RCC 7860 (cell line): ENCODE measurements around the gene BCHE.

Experiments
- DNase-seq: peaks from one replicate; pipeline ENCODE4 v3.0.0-alpha.2; 2015; ENCODE audit warnings: low spot score
- FAIRE-seq: peaks from 2 replicates; lab custom pipeline; 2012; peaks lifted over from hg19 to GRCh38; lab: Jason Lieb, UNC

Gene BCHE

DNA sequence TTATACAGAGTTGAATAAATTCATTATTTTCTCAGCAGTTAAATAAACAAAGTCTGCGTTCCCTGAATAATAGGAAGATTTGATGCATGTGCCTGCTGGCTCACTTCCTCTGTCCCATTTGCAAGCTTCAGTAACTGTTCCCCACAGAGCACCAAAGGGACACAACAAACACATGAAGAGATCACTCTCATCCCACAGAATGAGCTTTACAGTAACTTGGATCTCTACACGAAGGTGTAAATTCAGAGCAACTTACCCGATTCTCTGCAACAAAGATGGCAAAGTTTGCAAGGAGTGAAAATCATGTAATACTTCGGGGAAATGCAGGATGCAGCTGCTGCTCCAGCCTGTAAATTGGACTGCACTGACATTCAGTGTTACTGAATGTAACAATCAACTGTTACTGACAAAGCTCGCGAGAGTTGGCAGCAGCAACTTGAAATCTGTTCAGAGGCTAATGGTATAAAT is at the start of gene BCHE:
Gene BCHE, minus strand, starts transcription at position 366 of the 468 bp plus-strand sequence. CDS start 6,390 bp downstream, outside the sequence.
- FAIRE-seq (no peak), DNase-seq (no peak)

GRCh38 chr3:165885558-165886270 is 48.5 kb upstream of the BCHE start:
- no peak for DNase-seq
- FAIRE-seq = no peak

DNA sequence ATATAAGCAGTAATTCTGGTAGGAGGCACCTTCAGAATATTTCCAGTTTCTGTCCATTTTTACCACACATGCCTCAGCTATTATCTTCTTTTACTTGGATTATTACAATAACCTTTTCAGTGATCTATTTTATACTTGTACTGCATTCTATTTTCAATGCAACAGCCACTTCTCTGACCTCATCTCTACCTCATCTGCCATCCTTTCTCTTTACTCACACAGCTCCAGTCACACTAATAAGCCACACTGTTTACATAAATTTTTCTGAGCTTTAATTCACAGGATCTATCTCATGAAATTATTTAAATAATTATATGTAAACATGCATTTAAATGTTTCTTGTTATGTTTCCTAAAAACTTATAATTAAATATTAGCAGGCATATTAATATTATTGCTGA is 47.3 kb upstream of the BCHE start:
- FAIRE-seq (no peak), DNase-seq (no peak)

DNA sequence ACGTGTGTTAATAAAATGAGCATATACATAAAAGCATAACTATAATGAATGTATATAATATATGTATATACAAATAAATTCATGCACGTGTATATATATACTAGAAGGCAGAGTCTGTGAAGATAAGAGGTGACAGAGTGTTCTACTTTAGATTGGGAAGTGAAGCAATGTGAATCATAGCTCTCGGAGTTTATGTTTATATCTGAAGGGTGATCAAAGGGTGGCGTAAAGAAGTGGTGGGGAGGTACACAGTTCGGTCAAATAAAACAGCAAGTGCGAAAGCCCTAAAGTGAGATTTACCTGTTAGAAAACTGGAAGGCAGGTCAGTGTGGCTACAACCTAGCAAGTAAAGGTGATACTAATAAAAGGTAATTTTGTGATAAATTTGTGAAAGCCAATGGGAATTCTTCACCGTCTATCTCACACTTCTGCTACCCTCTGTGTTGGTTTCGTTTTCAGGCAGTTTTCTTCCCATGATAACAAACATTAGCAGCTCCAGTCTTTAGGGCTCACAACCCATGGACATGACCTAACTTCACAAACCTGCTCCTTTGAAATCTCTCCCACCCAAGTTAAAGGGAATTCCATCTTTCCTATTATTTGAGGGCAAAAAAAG is 46.7 kb upstream of the BCHE start:
- FAIRE-seq (no peak), DNase-seq (no peak)

DNA sequence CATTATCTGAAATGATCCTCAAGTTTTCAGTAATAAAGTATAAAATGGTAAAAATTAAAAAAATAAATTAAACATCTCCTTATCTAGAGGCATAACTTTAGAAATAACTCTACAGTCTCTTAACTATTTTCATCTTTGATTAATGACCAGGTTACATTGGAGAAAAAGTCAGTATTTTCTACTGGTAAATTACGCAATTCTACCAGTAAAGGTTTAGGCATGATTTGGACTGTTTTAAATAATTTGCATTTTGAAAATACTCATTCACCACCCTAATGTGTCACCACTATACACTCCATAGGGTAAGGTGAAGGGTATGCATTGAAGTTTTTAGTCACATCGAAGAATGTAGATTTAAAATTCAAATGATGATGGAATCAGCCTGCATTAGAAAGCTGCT is 45.9 kb upstream of the BCHE start:
- FAIRE-seq = no peak
- DNase-seq = no peak

DNA sequence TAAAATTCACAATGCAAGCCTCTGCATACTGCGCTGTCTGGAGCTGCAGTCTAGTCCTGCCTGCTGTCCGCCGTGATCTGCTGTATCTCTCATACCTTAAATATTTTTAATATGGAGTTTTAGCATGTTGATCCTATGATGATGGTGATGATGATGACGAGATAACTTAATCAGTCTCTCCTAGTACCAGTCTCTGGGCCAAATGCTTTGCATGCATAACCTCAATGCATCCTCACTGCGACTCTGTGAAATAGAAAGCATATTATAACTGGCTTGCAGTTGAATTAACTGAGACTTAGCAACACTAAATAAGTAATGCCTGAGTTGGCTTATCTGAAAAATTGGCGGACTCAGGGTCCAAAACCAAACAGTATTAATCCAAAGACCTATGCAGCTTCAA is 38.4 kb upstream of the BCHE start:
- DNase-seq (no peak), FAIRE-seq (no peak)

DNA sequence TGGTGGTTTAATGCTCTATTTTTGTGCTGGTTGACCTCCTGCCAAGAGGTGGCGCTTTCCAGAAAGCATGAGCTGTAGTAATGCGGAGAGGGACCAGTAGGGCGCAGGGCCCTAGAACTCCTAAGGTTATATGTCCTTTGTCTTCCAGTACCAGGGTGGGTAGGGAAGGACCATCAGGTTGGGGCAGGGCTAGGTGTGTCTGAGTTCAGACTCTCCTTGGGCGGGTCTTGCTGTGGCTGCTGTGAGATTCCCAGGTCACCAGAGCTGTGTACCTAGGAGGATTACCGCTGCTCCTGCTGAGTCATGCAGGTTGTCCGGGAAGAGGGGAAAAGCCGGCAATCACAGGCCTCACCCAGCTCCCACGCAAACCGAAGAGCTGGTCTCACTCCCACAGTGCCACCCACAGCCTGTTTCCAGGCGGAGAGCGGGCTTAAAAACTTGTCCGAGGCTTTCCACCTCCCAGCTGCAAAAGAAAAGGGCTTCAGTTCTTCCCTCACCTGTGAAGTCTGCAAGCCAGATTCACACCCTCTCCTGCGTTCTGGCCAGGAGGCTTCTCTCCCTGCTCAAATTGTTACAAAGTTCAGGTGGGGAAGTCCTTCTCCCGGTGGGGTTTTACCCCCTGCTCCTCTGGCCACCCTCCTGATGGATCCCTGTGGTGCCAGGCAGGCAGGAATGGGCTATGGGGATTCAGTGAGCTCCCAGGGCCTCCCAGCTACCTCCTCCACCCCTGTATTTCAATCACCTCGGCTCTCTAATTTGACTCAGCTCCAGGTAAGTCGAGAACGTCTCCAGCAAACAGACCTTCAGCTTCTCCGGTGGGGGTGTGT is 37.7 kb upstream of the BCHE start:
- FAIRE-seq = no peak
- DNase-seq = no peak

- no peak for DNase-seq
- FAIRE-seq = no peak
These were observed 30.9 kb upstream of the BCHE start for GRCh38 chr3:165868088-165868487.

DNA sequence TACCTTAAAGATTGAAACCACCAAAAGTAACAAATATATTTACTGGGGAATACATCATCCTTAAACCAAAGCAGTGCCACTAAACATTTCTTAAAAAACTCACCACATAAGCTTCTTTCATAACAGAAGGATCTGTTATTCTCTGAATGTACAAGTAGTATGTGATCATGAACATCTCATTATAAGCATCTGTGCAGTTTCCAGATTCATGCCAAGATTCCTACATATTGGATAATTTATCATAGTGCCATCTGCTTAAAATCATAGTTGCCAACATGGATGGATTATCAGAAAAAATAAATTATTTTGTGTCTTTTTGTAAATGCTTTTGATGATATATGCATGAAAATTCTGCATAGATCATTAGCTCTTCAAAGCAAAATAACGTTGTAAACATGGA is 21.8 kb upstream of the BCHE start:
- DNase-seq (no peak), FAIRE-seq (no peak)

- FAIRE-seq (no peak), DNase-seq (no peak)
These were observed 18.4 kb upstream of the BCHE start for GRCh38 chr3:165855581-165855980.

- peak; percentile 33 for FAIRE-seq
- DNase-seq = peak; percentile 13
These were observed 17.5 kb upstream of the BCHE start for GRCh38 chr3:165854696-165855095.

DNA sequence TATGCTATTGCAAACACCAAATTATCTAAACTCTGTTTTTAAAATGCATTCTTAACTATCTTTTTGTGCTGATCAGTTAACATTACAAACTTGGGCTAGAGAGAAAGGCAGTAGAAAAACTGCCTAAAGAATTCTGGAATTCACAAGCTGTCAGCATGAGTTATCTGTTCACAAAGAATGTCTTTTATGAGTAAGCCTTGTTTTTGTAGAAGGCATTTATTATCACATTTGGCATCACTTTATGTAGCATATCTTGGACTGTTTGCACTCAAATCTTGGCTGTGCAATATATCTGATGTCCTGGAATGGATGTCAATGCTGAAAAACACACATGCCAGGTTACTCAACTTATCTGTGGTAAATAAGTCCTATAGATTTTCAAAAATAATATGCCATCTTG is 15.5 kb upstream of the BCHE start:
- FAIRE-seq = no peak
- no peak for DNase-seq

- FAIRE-seq (no peak), DNase-seq (no peak)
These were observed 15.0 kb upstream of the BCHE start for GRCh38 chr3:165852191-165852590.

GRCh38 chr3:165846056-165846455 is 8.8 kb upstream of the BCHE start:
- DNase-seq = no peak
- no peak for FAIRE-seq

DNA sequence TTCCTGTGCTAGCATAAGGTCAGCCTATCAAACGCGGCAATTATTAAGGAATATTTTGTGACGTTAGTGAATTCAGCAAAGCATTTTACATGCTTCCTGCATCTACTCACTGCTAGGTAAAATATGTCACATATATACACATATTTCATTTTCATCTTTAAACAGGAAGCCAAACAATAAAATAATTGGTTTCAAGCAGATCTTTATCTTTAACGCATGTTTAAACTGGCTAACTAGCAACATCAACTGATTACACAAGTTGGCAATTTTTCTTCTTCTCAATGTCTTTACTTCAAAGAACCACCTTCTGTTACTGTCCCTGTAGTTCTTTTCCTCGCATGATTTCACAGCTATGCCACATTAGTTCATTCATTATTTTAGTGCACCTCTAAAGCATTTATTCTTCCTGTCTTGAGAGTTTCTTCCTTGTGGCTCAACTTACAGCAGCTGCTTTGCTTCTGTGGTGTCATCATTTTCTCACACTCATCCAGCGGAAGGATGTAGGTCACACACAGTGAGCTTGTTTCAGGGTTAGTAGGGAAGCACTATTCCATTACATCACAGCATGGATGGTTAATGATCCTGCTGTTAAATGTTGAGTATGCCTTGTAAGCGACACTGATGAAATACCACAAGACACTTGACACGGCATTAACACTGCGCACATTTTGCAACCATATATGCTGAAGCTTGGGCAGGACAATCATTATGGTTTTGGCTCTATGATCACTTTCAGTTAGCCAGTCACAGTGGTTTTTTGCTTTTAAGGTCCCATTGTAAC is 2.3 kb upstream of the BCHE start:
- DNase-seq = peak; percentile 20
- FAIRE-seq = no peak

DNA sequence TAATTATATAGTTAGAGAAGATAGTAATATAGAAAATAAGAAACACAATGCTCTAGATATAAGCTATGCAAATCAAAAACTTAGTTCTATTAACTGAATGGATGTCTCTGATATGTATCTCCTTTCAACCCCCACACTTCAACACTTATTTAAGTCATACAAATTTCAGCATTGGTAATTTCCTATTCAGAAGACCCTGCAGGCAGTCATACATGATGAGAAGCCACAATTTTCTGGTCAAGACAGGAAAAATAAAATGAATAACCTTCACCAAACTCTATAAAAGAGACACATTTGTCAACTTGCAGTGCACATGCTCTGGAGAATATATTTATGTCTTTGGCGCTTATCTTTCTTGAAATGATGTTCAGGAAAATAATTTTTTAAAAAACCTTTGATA is 578 bp upstream of the BCHE start:
- DNase-seq (no peak), FAIRE-seq (no peak)

- DNase-seq (no peak), FAIRE-seq (no peak)
These were observed 1.8 kb downstream of the BCHE start for GRCh38 chr3:165835431-165835830.

- FAIRE-seq (no peak), DNase-seq (no peak)
These were observed 6.5 kb downstream of the BCHE start for GRCh38 chr3:165830746-165831145.

GRCh38 chr3:165827883-165828282 is 9.3 kb downstream of the BCHE start:
- FAIRE-seq (no peak), DNase-seq (no peak)

DNA sequence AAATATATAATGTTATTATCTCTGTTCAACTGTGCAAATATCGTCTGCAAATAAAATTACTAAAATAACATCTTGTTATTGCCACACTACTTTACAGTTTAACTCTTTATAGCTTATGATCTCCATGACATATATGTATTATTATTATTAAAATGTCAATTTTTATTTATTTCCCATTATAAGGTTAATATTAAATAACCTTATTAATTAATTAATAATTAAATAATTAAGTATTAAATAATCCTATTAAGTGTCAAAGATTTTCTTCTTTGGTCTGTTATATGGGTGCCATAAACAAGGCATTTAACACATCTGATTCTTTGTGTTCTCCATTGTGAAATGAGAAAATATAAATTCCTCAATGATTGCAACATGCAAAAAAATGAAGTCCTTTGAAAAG is 10.0 kb downstream of the BCHE start:
- FAIRE-seq (peak; percentile 27), DNase-seq (no peak)

DNA sequence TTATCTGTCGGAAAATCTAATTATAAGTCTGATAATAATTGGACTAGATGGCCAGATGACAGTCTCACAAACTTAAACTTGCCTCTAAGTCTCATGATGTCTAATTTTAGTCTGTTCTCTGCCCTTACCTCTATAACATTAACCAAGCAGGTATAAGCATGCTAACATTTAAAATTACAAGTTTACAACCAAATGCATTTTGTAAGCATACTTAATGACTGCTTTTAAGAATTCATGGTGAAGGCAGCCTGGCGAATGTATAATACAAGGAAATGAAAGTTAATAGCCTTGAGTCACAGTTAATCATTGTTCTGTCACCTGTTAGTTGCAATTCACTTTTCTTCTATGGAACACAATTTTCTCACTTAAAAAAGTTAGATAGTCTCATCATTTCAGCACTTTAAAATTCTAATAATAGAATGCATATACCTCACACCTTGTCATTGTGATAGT is 16.5 kb downstream of the BCHE start:
- DNase-seq = no peak
- no peak for FAIRE-seq
